Tibial nerve (tissue), 4 donors: Measurements from ENCODE around the gene C1D. TPM values are rescaled to one million over a fixed set of nuclear protein-coding genes. Genes with fewer than 3 reads are reported as not detected.

Experiments
- DNase-seq, 2 donors: peaks; one replicate each; pipeline ENCODE4 v3.0.0-alpha.2; 2019; ENCODE audit warnings: low spot score in 2 of 2
- H3K27ac ChIP-seq, 4 donors: fragments of 200-600 bp; sonication (generic) in 3 of 4; one replicate each; pipeline ENCODE4 v1.5.1; 2017 to 2019; ENCODE audit warnings: mild to moderate bottlenecking in 1 of 4
- H3K27me3 ChIP-seq, 2 donors: fragments of 200-600 bp; sonication (generic) in 1 of 2; one replicate each; pipeline versions ENCODE4 v1.5.1 to v1.6.0; 2017 to 2019
- H3K36me3 ChIP-seq, 3 donors: fragments of 200-600 bp; sonication (generic); one replicate each; pipeline ENCODE4 v1.5.1; 2018 to 2019
- H3K4me1 ChIP-seq, 4 donors: fragments of 200-600 bp; sonication (generic) in 3 of 4; one replicate each; pipeline ENCODE4 v1.5.1; 2017 to 2019
- H3K4me3 ChIP-seq, 4 donors: fragments of 200-600 bp; sonication (generic) in 3 of 4; one replicate each; pipeline ENCODE4 v1.5.1; 2017 to 2019; ENCODE audit warnings: mild to moderate bottlenecking in 1 of 4, moderate library complexity in 1 of 4
- H3K9me3 ChIP-seq, 4 donors: fragments of 200-600 bp; sonication (generic) in 3 of 4; one replicate each; pipeline ENCODE4 v1.5.1; 2017 to 2019
- EP300 ChIP-seq, 2 donors: sonication (generic); formaldehyde crosslinking; IDR thresholded peaks; one replicate each; pipeline ENCODE4 v1.6.1; 2017; ENCODE audit warnings: antibody characterized with exemption in 2 of 2, mild to moderate bottlenecking in 1 of 2
- POLR2A ChIP-seq, 2 donors: fragments of 450-650 bp; IDR thresholded peaks; one replicate each; pipeline ENCODE4 v1.6.1; 2017; ENCODE audit warnings: antibody characterized with exemption in 2 of 2, mild to moderate bottlenecking in 2 of 2, moderate library complexity in 2 of 2
- WGBS, 2 donors: methylation state at CpG; one replicate each; pipeline ENCODE4 v1.1.5; 2018; 5-methylcytosine and 5-hydroxymethylcytosine counted together
- total RNA-seq, 4 donors: library from RNA; depleted of rRNA; stranded (reverse); fragments of >200 nt; gene quantifications; one replicate each; pipeline ENCODE4 v1.1.0, GENCODE V29; 2016
- TF ChIP-seq, protein P1 (sequence below), 5 experiments: fragments of 200-600 bp in 3 of 5; fragments of 450-650 bp in 2 of 5; sonication (generic) in 3 of 5; IDR thresholded peaks; one replicate each; pipeline ENCODE4 v1.5.1; 2016 to 2019; ENCODE audit warnings: antibody characterized with exemption in 5 of 5, mild to moderate bottlenecking in 3 of 5, moderate library complexity in 2 of 5

C1D gene
- total RNA-seq, 4 donors from 2014 or later: 13.5 to 25.3 (median 22.6) TPM

DNA sequence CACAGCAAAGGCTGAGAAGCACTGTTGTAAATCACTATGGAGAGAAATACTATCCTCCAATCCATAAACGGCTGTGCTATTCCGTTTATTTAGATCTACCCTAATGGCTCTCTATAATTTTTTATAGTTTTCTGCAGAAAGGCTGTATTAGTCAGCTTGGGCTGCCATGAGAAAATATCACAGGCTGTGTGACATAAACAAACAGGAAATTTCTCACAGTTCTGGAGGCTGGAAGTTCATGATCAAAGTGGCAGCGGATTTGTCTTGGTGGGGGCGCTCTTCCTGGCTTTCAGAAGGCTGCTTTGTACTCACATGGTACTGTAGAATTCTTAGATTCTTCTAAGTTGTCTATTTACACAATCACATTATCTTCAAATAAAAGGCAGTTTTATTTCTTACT, 44.1 kb downstream of the C1D start:
- Histone ChIP-seq H3K27me3 (no peaks in the 10 kb centered on the region), H3K9me3 (no peaks in the 10 kb centered on the region), H3K4me1 (no peaks in the 10 kb centered on the region), H3K27ac (no peak overlapping the region), H3K36me3 (no peaks in the 10 kb centered on the region), H3K4me3 (no peak overlapping the region)
- no peak for DNase-seq
- no peak for TF ChIP-seq POLR2A (IDR thresholded peaks at IDR 0.05)
- no peak for TF ChIP-seq EP300 (IDR thresholded peaks at IDR 0.05)
- TF ChIP-seq, protein P1, sequence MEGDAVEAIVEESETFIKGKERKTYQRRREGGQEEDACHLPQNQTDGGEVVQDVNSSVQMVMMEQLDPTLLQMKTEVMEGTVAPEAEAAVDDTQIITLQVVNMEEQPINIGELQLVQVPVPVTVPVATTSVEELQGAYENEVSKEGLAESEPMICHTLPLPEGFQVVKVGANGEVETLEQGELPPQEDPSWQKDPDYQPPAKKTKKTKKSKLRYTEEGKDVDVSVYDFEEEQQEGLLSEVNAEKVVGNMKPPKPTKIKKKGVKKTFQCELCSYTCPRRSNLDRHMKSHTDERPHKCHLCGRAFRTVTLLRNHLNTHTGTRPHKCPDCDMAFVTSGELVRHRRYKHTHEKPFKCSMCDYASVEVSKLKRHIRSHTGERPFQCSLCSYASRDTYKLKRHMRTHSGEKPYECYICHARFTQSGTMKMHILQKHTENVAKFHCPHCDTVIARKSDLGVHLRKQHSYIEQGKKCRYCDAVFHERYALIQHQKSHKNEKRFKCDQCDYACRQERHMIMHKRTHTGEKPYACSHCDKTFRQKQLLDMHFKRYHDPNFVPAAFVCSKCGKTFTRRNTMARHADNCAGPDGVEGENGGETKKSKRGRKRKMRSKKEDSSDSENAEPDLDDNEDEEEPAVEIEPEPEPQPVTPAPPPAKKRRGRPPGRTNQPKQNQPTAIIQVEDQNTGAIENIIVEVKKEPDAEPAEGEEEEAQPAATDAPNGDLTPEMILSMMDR (IDR thresholded peaks at IDR 0.05): no peak
- WGBS, 2 donors: 78 to 82% methylated on average over 4 of the region's 4 CpGs

DNA sequence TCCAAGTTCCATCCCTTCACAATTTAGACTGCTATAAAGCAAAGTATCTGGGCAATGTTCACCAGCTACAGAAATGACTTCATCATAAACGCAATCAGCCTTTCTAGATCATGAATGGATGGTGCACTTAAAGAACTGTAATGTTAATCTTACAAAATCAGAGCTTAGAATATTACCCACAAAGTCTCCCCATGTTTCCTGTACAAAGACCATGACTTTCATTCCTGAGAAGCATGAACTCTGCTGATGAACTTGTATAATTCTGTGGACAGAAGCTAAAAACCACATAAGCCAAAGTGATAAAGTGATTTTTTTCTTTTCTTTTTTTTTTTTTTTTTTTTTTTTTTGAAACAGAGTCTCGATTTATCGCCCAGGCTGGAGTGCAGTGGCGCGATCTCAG, 53.3 kb downstream of the C1D start:
- Histone ChIP-seq H3K27ac (no peak overlapping the region), H3K36me3 (no peaks in the 10 kb centered on the region), H3K27me3 (no peaks in the 10 kb centered on the region), H3K4me3 (no peak overlapping the region), H3K4me1 (no peaks in the 10 kb centered on the region), H3K9me3 (peaks cover 0 to 3% (median 0%) of the 10 kb centered on the region in 4 donors)
- WGBS, 2 donors: 86 to 88% methylated on average over 5 of the region's 5 CpGs
- no peak for DNase-seq
- TF ChIP-seq POLR2A (IDR thresholded peaks at IDR 0.05) (no peak), EP300 (IDR thresholded peaks at IDR 0.05) (no peak)
- TF ChIP-seq, protein P1 (IDR thresholded peaks at IDR 0.05): no peak

DNA sequence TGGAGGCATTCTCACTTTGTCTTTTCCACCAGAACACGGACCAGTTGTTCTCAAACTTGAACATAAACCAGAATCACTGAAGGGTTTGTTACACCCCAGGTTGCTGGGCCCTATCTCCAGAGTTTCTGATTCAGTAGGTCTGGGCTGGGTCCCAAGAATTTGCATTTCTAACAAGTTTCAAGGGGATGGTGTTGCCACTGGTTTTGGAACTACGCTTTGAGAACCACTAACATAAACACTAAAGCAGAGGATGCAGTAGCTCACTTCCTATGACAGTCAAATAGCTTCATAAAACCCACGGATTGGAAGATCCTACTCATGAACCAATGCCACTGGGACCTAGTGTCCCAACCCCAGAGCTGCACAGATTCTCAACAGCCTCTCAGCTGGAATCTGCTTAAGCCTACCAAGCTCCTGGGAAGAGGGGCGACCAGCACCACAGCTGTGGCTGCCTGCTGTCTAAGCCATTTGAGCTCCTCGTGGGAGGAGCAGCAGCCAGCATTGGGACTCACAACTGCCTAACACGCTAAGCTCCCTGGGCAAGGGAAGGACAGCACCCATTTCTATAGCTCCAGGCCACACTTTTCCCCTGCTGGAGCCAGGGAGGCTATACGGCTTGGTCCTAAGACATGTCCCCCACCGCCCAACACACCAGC, 62.5 kb downstream of the C1D start:
- TF ChIP-seq, protein P1 (IDR thresholded peaks at IDR 0.05): no peak
- no peak for TF ChIP-seq POLR2A (IDR thresholded peaks at IDR 0.05)
- TF ChIP-seq EP300 (IDR thresholded peaks at IDR 0.05): no peak
- Histone ChIP-seq H3K36me3 (no peaks in the 10 kb centered on the region), H3K27ac (no peak overlapping the region), H3K27me3 (no peaks in the 10 kb centered on the region), H3K4me3 (no peak overlapping the region), H3K9me3 (peaks cover 0 to under 1% (median 0%) of the 10 kb centered on the region in 4 donors), H3K4me1 (no peaks in the 10 kb centered on the region)
- no peak for DNase-seq
- 83 to 88% methylated on average over 7 of the region's 8 CpGs for WGBS, 2 donors

DNA sequence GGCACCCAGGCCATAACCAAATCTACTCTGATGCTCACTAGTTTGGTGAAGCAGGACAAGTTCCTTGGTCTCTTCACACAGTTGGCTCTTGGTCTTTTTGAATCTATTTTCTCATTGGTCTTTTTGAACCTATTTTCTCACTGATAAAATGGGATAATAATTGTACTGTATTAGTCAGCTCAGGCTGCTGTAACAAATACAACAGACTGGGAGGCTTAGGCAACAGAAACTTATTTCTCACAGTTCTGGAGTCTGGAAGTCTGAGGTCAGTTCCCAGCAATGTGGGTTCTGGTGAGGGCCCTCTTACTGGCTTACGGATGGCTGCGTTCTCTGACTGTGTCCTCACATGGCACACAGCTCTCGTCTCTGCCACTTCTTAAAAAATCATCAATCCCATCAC, 63.5 kb downstream of the C1D start:
- no peak for DNase-seq
- TF ChIP-seq, protein P1 (IDR thresholded peaks at IDR 0.05): no peak
- TF ChIP-seq POLR2A (IDR thresholded peaks at IDR 0.05): no peak
- no peaks in the 10 kb centered on the region for H3K36me3 ChIP-seq
- H3K27ac ChIP-seq: no peak overlapping the region
- 97% methylated on average over 3 of the region's 3 CpGs for WGBS, 2 donors
- H3K4me3 ChIP-seq: no peak overlapping the region
- no peaks in the 10 kb centered on the region for H3K27me3 ChIP-seq
- H3K4me1 ChIP-seq: no peaks in the 10 kb centered on the region
- H3K9me3 ChIP-seq: no peaks in the 10 kb centered on the region

DNA sequence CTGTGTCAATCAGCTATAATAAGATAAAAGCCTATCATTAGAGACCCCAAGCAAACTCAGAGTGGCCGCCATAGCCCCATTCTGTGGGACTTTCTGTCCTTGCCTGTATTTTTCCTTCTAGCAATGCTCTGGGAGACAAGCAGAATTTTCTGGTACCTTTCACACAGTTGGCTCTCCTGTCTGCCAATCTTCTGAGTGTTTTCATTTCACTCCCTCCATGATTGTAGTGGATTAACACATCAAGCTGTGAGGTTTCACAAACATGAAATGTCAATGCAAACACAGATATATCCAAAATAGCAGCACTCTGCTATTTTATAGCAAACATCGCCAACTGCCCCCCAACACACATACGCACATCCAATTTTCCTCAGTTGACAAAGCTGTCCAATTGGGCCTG, 64.9 kb downstream of the C1D start:
- H3K4me3 ChIP-seq: no peak overlapping the region
- TF ChIP-seq POLR2A (IDR thresholded peaks at IDR 0.05) (no peak), EP300 (IDR thresholded peaks at IDR 0.05) (no peak)
- TF ChIP-seq, protein P1 (IDR thresholded peaks at IDR 0.05): no peak
- H3K36me3 ChIP-seq: no peaks in the 10 kb centered on the region
- DNase-seq: no peak
- no peaks in the 10 kb centered on the region for H3K9me3 ChIP-seq
- no peaks in the 10 kb centered on the region for H3K27me3 ChIP-seq
- WGBS, 2 donors: 95 to 97% methylated on average over 3 of the region's 3 CpGs
- H3K27ac ChIP-seq: no peak overlapping the region
- no peaks in the 10 kb centered on the region for H3K4me1 ChIP-seq
